ENCODE results near the gene THY1. TPM values are rescaled to one million over a fixed set of nuclear protein-coding genes. Genes with fewer than 3 reads are reported as not detected.

Gene THY1
- polyA plus RNA-seq, 1 donor (not counting 4 experiments of a cell fraction or from before 2014, with no cell fraction given) = 2.4 TPM

- TF ChIP-seq, protein P1, sequence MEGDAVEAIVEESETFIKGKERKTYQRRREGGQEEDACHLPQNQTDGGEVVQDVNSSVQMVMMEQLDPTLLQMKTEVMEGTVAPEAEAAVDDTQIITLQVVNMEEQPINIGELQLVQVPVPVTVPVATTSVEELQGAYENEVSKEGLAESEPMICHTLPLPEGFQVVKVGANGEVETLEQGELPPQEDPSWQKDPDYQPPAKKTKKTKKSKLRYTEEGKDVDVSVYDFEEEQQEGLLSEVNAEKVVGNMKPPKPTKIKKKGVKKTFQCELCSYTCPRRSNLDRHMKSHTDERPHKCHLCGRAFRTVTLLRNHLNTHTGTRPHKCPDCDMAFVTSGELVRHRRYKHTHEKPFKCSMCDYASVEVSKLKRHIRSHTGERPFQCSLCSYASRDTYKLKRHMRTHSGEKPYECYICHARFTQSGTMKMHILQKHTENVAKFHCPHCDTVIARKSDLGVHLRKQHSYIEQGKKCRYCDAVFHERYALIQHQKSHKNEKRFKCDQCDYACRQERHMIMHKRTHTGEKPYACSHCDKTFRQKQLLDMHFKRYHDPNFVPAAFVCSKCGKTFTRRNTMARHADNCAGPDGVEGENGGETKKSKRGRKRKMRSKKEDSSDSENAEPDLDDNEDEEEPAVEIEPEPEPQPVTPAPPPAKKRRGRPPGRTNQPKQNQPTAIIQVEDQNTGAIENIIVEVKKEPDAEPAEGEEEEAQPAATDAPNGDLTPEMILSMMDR (optimal IDR thresholded peaks at IDR 0.05 in 1 of 3, IDR thresholded peaks at IDR 0.05 in 1 of 3, conservative IDR thresholded peaks at IDR 0.05 in 1 of 3; ENCODE audit: extremely low read depth in 1 of 3, insufficient read depth in 2 of 3, low read length in 3 of 3) = no peak
- TF ChIP-seq EZH2 (IDR thresholded peaks at IDR 0.05; ENCODE audit: low read length) = no peak
- dilution Hi-C loops (cut with MboI; ENCODE audit: extremely low pct_ligation_motif_present, low sequenced_read_pairs) = no loop called here
- Histone ChIP-seq H3K27me3 (ENCODE audit: control insufficient read depth, extremely low read depth, insufficient read depth, low read length) (no peaks in the 10 kb centered on the region), H3K4me1 (ENCODE audit: control insufficient read depth, extremely low read depth, insufficient read depth, low read length) (no peaks in the 10 kb centered on the region), H2AFZ (ENCODE audit: control insufficient read depth, low read length) (no peak overlapping the region), H3K9me3 (ENCODE audit: control insufficient read depth, low read depth, low read length) (no peaks in the 10 kb centered on the region), H3K36me3 (ENCODE audit: control insufficient read depth in 2 of 2, extremely low read depth in 1 of 2, insufficient read depth in 2 of 2, low read length in 2 of 2) (no peaks in the 10 kb centered on the region), H3K9me1 (ENCODE audit: control insufficient read depth, extremely low read depth, insufficient read depth, low read length) (no peaks in the 10 kb centered on the region), H4K20me1 (ENCODE audit: control insufficient read depth, extremely low read depth, insufficient read depth, low read length) (no peaks in the 10 kb centered on the region), H3K4me3 (ENCODE audit: control insufficient read depth in 2 of 3, extremely low read depth in 1 of 3, insufficient read depth in 2 of 3, low read depth in 1 of 3, low read length in 3 of 3) (no peak overlapping the region), H3K4me2 (ENCODE audit: control insufficient read depth, extremely low read depth, insufficient read depth, low read depth, low read length) (no peak overlapping the region), H3K9ac (ENCODE audit: control insufficient read depth, extremely low read depth, insufficient read depth, low read length) (no peak overlapping the region), H3K79me2 (ENCODE audit: control insufficient read depth, insufficient read depth, low read length) (no peaks in the 10 kb centered on the region), H3K27ac (ENCODE audit: control insufficient read depth, insufficient read depth, low read length) (no peak overlapping the region)
- no peak for DNase-seq (ENCODE audit: low read depth, low spot score)
- no peak for FAIRE-seq
Observed at GRCh38 chr11:119397740-119398139, 25.2 kb downstream of the THY1 start.

DNA sequence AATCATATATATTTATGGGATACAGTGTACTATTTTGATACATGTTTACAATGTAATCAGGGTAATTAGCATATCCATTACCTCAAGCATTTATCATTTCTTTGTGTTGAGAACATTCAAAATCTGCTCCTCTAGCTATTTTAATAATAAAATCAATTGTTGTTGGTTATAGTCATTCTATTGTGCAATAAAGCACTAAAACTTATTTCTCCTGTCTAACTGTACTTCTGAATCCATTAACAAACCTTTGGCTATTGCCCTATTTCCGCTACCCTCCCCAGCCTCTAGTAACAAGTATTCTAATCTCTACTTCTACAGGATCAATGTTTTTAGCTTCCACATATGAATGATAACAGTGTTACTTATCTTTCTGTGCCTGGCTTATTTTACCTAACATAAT lies 26.1 kb downstream of the THY1 start:
- Histone ChIP-seq H3K4me2 (ENCODE audit: control insufficient read depth, extremely low read depth, insufficient read depth, low read depth, low read length) (no peak overlapping the region), H3K9ac (ENCODE audit: control insufficient read depth, extremely low read depth, insufficient read depth, low read length) (no peak overlapping the region), H3K27me3 (ENCODE audit: control insufficient read depth, extremely low read depth, insufficient read depth, low read length) (no peaks in the 10 kb centered on the region), H2AFZ (ENCODE audit: control insufficient read depth, low read length) (no peak overlapping the region), H4K20me1 (ENCODE audit: control insufficient read depth, extremely low read depth, insufficient read depth, low read length) (no peaks in the 10 kb centered on the region), H3K9me1 (ENCODE audit: control insufficient read depth, extremely low read depth, insufficient read depth, low read length) (no peaks in the 10 kb centered on the region), H3K27ac (ENCODE audit: control insufficient read depth, insufficient read depth, low read length) (no peak overlapping the region), H3K79me2 (ENCODE audit: control insufficient read depth, insufficient read depth, low read length) (no peaks in the 10 kb centered on the region), H3K36me3 (ENCODE audit: control insufficient read depth in 2 of 2, extremely low read depth in 1 of 2, insufficient read depth in 2 of 2, low read length in 2 of 2) (no peaks in the 10 kb centered on the region), H3K4me3 (ENCODE audit: control insufficient read depth in 2 of 3, extremely low read depth in 1 of 3, insufficient read depth in 2 of 3, low read depth in 1 of 3, low read length in 3 of 3) (no peak overlapping the region), H3K4me1 (ENCODE audit: control insufficient read depth, extremely low read depth, insufficient read depth, low read length) (no peaks in the 10 kb centered on the region), H3K9me3 (ENCODE audit: control insufficient read depth, low read depth, low read length) (no peaks in the 10 kb centered on the region)
- dilution Hi-C loops (cut with MboI; ENCODE audit: extremely low pct_ligation_motif_present, low sequenced_read_pairs) = no loop called here
- FAIRE-seq (no peak), DNase-seq (ENCODE audit: low read depth, low spot score) (no peak)
- no peak for TF ChIP-seq EZH2 (IDR thresholded peaks at IDR 0.05; ENCODE audit: low read length)
- TF ChIP-seq, protein P1 (optimal IDR thresholded peaks at IDR 0.05 in 1 of 3, IDR thresholded peaks at IDR 0.05 in 1 of 3, conservative IDR thresholded peaks at IDR 0.05 in 1 of 3; ENCODE audit: extremely low read depth in 1 of 3, insufficient read depth in 2 of 3, low read length in 3 of 3) = no peak

Data from keratinocyte (primary cell).